GM19455 (cell line): ENCODE data around the gene ASB15.
"Not testable (repeated sequence)": the region's sequence is repeated elsewhere in the genome, so short reads cannot be mapped to it uniquely, and the experiment has no call there.

Experiments
- ATAC-seq: cut with Tn5 transposase; IDR thresholded peaks from one replicate; pipeline ENCODE4 v1.9.1; 2021; ENCODE audit not compliant: unreplicated experiment

The ASB15 gene

GRCh38 chr7:123601530-123601929, at the start of gene ASB15:
Gene ASB15, plus strand, starts transcription at chr7:123601821. Its CDS starts 12,682 bp downstream, at chr7:123614503.
- ATAC-seq: no peak

- not testable (repeated sequence) for ATAC-seq
Measured at GRCh38 chr7:123552134-123552533, 49.5 kb upstream of the ASB15 start.

- ATAC-seq: no peak
Measured at GRCh38 chr7:123552641-123553040, 49.0 kb upstream of the ASB15 start.

- ATAC-seq: no peak
Measured at GRCh38 chr7:123553159-123553558, 48.5 kb upstream of the ASB15 start.

- no peak for ATAC-seq
Measured at GRCh38 chr7:123555484-123555883, 46.1 kb upstream of the ASB15 start.

- no peak for ATAC-seq
Measured at GRCh38 chr7:123557016-123557397, 44.6 kb upstream of the ASB15 start.

- ATAC-seq: peak; percentile 89
Measured at GRCh38 chr7:123557398-123558288, 44.0 kb upstream of the ASB15 start, which contains the start of gene NDUFA5. Gene NDUFA5, minus strand, starts transcription at chr7:123557818. Its CDS starts 23 bp downstream, at chr7:123557795.

- ATAC-seq: no peak
Measured at GRCh38 chr7:123558289-123558874, 43.2 kb upstream of the ASB15 start.

- no peak for ATAC-seq
Measured at GRCh38 chr7:123562121-123562520, 39.5 kb upstream of the ASB15 start.

- no peak for ATAC-seq
Measured at GRCh38 chr7:123569352-123570010, 32.1 kb upstream of the ASB15 start.

GRCh38 chr7:123570390-123571182, 31.0 kb upstream of the ASB15 start:
- ATAC-seq: no peak

- no peak for ATAC-seq
Measured at GRCh38 chr7:123571187-123571586, 30.4 kb upstream of the ASB15 start.

GRCh38 chr7:123571684-123572083, 29.9 kb upstream of the ASB15 start:
- no peak for ATAC-seq

GRCh38 chr7:123573341-123573740, 28.3 kb upstream of the ASB15 start:
- no peak for ATAC-seq

- no peak for ATAC-seq
Measured at GRCh38 chr7:123573896-123574467, 27.6 kb upstream of the ASB15 start.

GRCh38 chr7:123579416-123579815, 22.2 kb upstream of the ASB15 start:
- ATAC-seq: no peak

- ATAC-seq: peak; percentile 68
Measured at GRCh38 chr7:123580406-123581161, 21.0 kb upstream of the ASB15 start.

- ATAC-seq: no peak
Measured at GRCh38 chr7:123581162-123581459, 20.5 kb upstream of the ASB15 start.

GRCh38 chr7:123583821-123584220, 17.8 kb upstream of the ASB15 start:
- no peak for ATAC-seq

- ATAC-seq: no peak
Measured at GRCh38 chr7:123588376-123588775, 13.2 kb upstream of the ASB15 start.
